OCI-M1 (cell line): Measurements from ENCODE around the gene EXOC3.
"Not testable (repeated sequence)": the region's sequence is repeated elsewhere in the genome, so short reads cannot be mapped to it uniquely, and the experiment has no call there.

Source experiments
- DNase-seq: peaks from one replicate; lab custom pipeline; 2025; lab: John Stamatoyannopoulos, UW

EXOC3 gene

GRCh38 chr5:474232-474839, 31.4 kb downstream of the EXOC3 start:
- not testable (repeated sequence) for DNase-seq

GRCh38 chr5:474840-475661, 32.1 kb downstream of the EXOC3 start:
- no peak for DNase-seq

GRCh38 chr5:475704-476101, 32.7 kb downstream of the EXOC3 start:
- no peak for DNase-seq

GRCh38 chr5:476102-476813, 33.3 kb downstream of the EXOC3 start:
- DNase-seq: no peak

GRCh38 chr5:476814-477175, 33.8 kb downstream of the EXOC3 start:
- no peak for DNase-seq

GRCh38 chr5:477247-477646, 34.3 kb downstream of the EXOC3 start:
- no peak for DNase-seq

GRCh38 chr5:477871-478270, 34.9 kb downstream of the EXOC3 start:
- no peak for DNase-seq

GRCh38 chr5:478369-478981, 35.5 kb downstream of the EXOC3 start:
- no peak for DNase-seq

GRCh38 chr5:478982-479535, 36.1 kb downstream of the EXOC3 start:
- DNase-seq: no peak

- no peak for DNase-seq
Measured at GRCh38 chr5:479566-480319, 36.8 kb downstream of the EXOC3 start.

- DNase-seq: no peak
Measured at GRCh38 chr5:481347-481746, 38.4 kb downstream of the EXOC3 start.

- no peak for DNase-seq
Measured at GRCh38 chr5:482021-482420, 39.0 kb downstream of the EXOC3 start.

- DNase-seq: no peak
Measured at GRCh38 chr5:482506-482905, 39.5 kb downstream of the EXOC3 start.

GRCh38 chr5:483011-483410, 40.0 kb downstream of the EXOC3 start:
- DNase-seq: no peak

- no peak for DNase-seq
Measured at GRCh38 chr5:483434-484140, 40.6 kb downstream of the EXOC3 start.

GRCh38 chr5:484556-484955, 41.6 kb downstream of the EXOC3 start:
- DNase-seq: no peak

GRCh38 chr5:485113-485945, 42.4 kb downstream of the EXOC3 start:
- DNase-seq: no peak

- peak; percentile 14 for DNase-seq
Measured at GRCh38 chr5:485946-486491, 43.0 kb downstream of the EXOC3 start.

GRCh38 chr5:486597-486996, 43.6 kb downstream of the EXOC3 start:
- DNase-seq: not testable (repeated sequence)

GRCh38 chr5:488241-488640, 45.3 kb downstream of the EXOC3 start:
- DNase-seq: no peak
